GM12801 (cell line): Measurements from ENCODE around the gene OCEL1.

Source experiments
- CTCF ChIP-seq: IDR thresholded peaks from one replicate; pipeline ENCODE4 v1.5.1; 2011; ENCODE audit warnings: control low read depth; ENCODE audit not compliant: insufficient read length; ENCODE audit errors: extremely low read depth

The OCEL1 gene

GRCh38 chr19:17211547-17212446 lies 14.2 kb upstream of the OCEL1 start:
- TF ChIP-seq CTCF = no peak

- TF ChIP-seq CTCF = no peak
Measured at GRCh38 chr19:17213334-17213733, 12.7 kb upstream of the OCEL1 start.

- no peak for TF ChIP-seq CTCF
Measured at GRCh38 chr19:17214508-17215126, 11.4 kb upstream of the OCEL1 start.

- TF ChIP-seq CTCF = no peak
Measured at GRCh38 chr19:17215127-17215971, 10.7 kb upstream of the OCEL1 start, which contains the start of gene USE1. Gene USE1 (plus strand): TSS chr19:17215357. CDS start chr19:17215406, 49 bp downstream.

- no peak for TF ChIP-seq CTCF
Measured at GRCh38 chr19:17216058-17216670, 9.9 kb upstream of the OCEL1 start.

GRCh38 chr19:17219286-17219685 lies 6.7 kb upstream of the OCEL1 start:
- TF ChIP-seq CTCF = no peak
